Nephron (organoid): Measurements from ENCODE around the gene PPOX.

ENCODE experiments used
- H3K27ac Mint-ChIP-seq, 3 experiments: 2 replicates each; pipeline ENCODE4 v1.8.0; 2020; ENCODE audit warnings: mixed read lengths in 3 of 3, mild to moderate bottlenecking in 2 of 3, moderate library complexity in 1 of 3
- H3K27me3 Mint-ChIP-seq: 2 replicates; pipeline ENCODE4 v1.8.0; 2021; ENCODE audit warnings: low read depth, mild to moderate bottlenecking, moderate library complexity, mixed read lengths
- H3K36me3 Mint-ChIP-seq: 2 replicates; pipeline ENCODE4 v1.8.0; 2020; ENCODE audit warnings: low read depth, mixed read lengths
- H3K4me1 Mint-ChIP-seq: 2 replicates; pipeline ENCODE4 v1.8.0; 2020; ENCODE audit warnings: mixed read lengths
- H3K4me3 Mint-ChIP-seq, 3 experiments: 2 replicates each; pipeline ENCODE4 v1.8.0; 2020; ENCODE audit warnings: mild to moderate bottlenecking in 3 of 3, mixed read lengths in 3 of 3, moderate library complexity in 2 of 3
- H3K9me3 Mint-ChIP-seq: 2 replicates; pipeline ENCODE4 v1.8.0; 2020; ENCODE audit warnings: mixed read lengths
- TF ChIP-seq, protein P1 (sequence below), 3 experiments: fragments of 200-600 bp; sonication (generic); IDR thresholded peaks; one replicate each; pipeline ENCODE4 v1.5.0; 2021; ENCODE audit warnings: antibody characterized with exemption in 3 of 3; ENCODE audit not compliant: unreplicated experiment in 3 of 3

The PPOX gene

DNA sequence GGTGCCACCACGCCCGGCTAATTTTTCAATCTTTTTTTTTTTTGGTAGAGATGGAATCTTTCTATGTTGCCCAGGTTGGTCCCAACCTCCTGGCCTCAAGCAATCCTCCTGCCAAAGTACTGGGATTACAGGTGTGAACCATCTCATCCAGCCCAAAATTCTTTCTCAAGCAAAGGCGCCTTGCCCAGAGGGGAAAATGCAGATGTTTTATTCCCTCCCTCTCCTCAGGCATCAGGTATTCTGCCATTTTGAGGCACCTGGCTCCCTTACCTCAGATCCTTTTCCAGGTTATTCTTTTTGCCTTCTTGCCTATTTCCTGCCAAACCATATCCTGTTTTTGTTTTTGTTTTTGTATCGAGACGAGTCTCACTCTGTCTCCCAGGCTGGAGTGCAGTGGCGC, 22.2 kb downstream of the PPOX start:
- TF ChIP-seq, protein P1, sequence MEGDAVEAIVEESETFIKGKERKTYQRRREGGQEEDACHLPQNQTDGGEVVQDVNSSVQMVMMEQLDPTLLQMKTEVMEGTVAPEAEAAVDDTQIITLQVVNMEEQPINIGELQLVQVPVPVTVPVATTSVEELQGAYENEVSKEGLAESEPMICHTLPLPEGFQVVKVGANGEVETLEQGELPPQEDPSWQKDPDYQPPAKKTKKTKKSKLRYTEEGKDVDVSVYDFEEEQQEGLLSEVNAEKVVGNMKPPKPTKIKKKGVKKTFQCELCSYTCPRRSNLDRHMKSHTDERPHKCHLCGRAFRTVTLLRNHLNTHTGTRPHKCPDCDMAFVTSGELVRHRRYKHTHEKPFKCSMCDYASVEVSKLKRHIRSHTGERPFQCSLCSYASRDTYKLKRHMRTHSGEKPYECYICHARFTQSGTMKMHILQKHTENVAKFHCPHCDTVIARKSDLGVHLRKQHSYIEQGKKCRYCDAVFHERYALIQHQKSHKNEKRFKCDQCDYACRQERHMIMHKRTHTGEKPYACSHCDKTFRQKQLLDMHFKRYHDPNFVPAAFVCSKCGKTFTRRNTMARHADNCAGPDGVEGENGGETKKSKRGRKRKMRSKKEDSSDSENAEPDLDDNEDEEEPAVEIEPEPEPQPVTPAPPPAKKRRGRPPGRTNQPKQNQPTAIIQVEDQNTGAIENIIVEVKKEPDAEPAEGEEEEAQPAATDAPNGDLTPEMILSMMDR (IDR thresholded peaks at IDR 0.05; ENCODE audit: unreplicated experiment in 3 of 3): no peak
- Mint-ChIP-seq H3K9me3 (no peaks in the 10 kb centered on the region), H3K27ac (no peak overlapping the region), H3K27me3 (no peaks in the 10 kb centered on the region), H3K4me3 (no peak overlapping the region), H3K36me3 (peaks cover 3% of the 10 kb centered on the region), H3K4me1 (peaks cover 17% of the 10 kb centered on the region)

DNA sequence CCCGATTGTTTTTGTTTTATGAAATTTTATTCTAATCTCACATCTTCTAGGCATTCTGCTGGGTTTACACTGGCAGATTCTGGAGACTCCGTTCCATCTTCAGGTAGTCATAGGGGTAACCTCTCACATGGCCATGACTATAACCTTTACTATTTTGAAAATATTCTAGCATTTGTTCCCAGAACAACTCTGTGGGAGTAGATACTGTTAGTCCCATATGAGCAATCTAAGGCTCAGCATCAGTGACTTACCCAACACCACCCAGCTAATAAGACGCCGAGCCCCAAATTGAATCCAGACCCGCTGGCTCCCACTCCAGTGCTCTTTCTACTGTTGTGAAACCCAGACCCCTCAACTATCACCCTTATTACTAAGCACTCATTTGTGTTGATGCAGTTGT, 22.8 kb downstream of the PPOX start:
- TF ChIP-seq, protein P1 (IDR thresholded peaks at IDR 0.05; ENCODE audit: unreplicated experiment in 3 of 3): no peak
- Mint-ChIP-seq H3K27me3 (no peaks in the 10 kb centered on the region), H3K9me3 (no peaks in the 10 kb centered on the region), H3K4me1 (peaks cover 17% of the 10 kb centered on the region), H3K4me3 (no peak overlapping the region), H3K27ac (no peak overlapping the region), H3K36me3 (peaks cover 3% of the 10 kb centered on the region)

DNA sequence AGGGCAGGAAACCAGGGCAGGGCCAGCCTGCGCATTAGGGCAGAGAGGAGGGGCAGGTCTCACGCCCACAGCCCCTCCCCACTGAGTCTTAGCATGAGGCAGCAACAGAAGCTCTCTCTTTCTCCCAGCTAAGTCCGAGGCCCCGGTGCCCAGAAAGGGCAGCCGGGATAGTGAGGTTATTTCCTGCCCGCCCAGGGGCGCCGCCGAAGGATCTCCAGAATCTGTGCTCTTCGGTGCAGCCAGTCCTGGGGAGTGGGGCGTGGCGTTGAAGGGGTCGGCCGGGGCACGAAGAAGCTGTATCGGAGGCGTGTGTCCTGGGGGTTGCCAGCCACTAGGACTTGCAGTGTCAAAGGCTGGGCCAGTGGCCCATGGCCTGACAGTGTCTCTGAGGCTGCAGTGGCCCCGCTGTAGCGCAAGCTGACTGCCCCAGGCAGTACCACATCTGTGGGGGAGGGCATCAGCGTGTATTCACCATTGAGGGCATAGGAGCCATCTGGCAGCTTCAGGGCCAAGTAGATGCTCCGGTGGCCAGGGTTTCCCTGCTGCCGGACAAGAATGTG, 24.8 kb downstream of the PPOX start:
- Mint-ChIP-seq H3K27ac (no peak overlapping the region), H3K4me1 (peaks cover 11% of the 10 kb centered on the region), H3K9me3 (no peaks in the 10 kb centered on the region), H3K27me3 (no peaks in the 10 kb centered on the region), H3K4me3 (no peak overlapping the region), H3K36me3 (peaks cover 3% of the 10 kb centered on the region)
- TF ChIP-seq, protein P1 (IDR thresholded peaks at IDR 0.05; ENCODE audit: unreplicated experiment in 3 of 3): no peak

DNA sequence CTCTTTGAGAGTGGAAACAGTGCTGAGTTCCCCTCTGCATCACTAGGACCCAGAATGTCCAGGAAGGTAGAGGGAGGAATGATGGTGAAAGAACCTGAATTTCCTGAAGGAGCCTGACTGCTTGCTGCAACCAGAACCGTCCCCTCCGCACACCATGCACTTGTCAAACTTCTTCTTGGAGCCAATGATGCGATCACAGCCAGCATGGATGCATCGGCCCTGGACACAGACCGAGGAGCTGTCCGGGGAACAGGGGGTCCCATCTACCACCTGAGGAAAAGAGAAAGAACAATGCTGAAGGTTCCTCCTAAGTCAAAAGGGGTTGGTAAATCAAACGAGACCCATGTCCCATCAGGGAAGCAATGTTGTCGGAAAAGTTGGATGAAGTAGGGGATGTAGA, 25.7 kb downstream of the PPOX start:
- H3K27me3 Mint-ChIP-seq: no peaks in the 10 kb centered on the region
- H3K4me1 Mint-ChIP-seq: peaks cover 14% of the 10 kb centered on the region
- no peaks in the 10 kb centered on the region for H3K9me3 Mint-ChIP-seq
- H3K4me3 Mint-ChIP-seq: no peak overlapping the region
- no peak overlapping the region for H3K27ac Mint-ChIP-seq
- TF ChIP-seq, protein P1 (IDR thresholded peaks at IDR 0.05; ENCODE audit: unreplicated experiment in 3 of 3): no peak
- peaks cover 3% of the 10 kb centered on the region for H3K36me3 Mint-ChIP-seq

DNA sequence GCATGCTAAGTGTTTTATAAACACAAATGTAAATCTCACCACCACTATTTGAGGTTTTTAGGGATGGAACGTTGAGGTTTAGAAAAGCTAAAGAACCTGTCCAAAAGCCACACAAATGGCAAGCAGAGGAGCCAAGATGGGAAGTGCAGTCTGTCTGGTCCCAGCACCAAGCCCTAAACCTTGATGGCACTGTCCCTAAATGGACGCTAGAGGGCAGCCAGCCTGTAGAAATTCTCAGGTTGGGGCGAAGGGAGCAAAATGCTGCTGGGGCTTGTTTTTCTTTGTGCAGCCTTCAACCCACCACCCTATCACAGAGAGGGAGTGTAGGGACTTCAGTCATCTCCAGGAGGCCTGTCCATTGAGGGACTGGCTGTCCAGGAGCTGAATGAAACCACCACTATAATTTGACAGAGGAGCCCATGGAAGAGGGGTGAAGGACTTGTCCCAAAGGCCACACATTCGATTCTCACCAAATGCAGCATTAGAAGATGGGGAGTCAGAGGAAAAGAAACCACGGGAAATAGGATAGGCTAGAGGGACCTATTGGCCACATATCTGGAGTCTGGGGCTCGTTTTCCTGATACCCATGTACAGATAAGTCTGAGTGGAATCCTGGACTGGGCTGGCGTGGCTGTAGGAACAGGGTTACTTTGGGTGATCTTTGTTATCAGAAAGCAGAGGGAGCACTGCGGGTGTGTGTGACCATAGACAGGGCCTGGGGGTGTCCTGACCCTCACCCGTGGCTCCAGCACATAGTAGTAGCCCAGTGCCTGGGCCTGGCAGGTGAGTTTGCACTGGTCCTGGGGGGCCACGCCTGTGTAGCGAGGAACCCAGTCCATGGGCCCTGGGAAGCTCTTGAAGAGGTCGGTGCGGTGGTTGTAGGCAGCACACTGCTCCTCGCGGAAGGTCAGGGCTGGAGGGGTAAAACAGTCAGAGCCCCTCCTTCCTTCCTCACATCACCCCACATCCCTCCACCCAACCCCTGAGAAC, 26.5 kb downstream of the PPOX start:
- H3K4me3 Mint-ChIP-seq: peak overlapping the region in 2 of 3 experiments; percentile 22 to 52
- H3K27ac Mint-ChIP-seq: peak overlapping the region; percentile 42 to 71 (median 42)
- H3K4me1 Mint-ChIP-seq: peaks cover 22% of the 10 kb centered on the region
- no peaks in the 10 kb centered on the region for H3K9me3 Mint-ChIP-seq
- TF ChIP-seq, protein P1 (IDR thresholded peaks at IDR 0.05; ENCODE audit: unreplicated experiment in 3 of 3): peak; percentile 83 to 89 (median 86)
- H3K27me3 Mint-ChIP-seq: no peaks in the 10 kb centered on the region
- H3K36me3 Mint-ChIP-seq: peaks cover 3% of the 10 kb centered on the region
